HL-60 (cell line): Measurements from ENCODE around the gene IARS1.

Source experiments
- DNase-seq, 2 experiments: peaks; one replicate each; pipeline ENCODE4 v3.0.0-alpha.2; 2010 to 2020; ENCODE audit warnings: low read depth in 1 of 2, low spot score in 1 of 2
- H3K27ac ChIP-seq: fragments of 250-450 bp; sonication (Bioruptor Pico); replicated peaks from 2 replicates; pipeline ENCODE4 v1.5.1; 2020; ENCODE audit warnings: mild to moderate bottlenecking, moderate library complexity
- H3K27me3 ChIP-seq: fragments of 250-450 bp; sonication (Bioruptor Pico); 2 replicates; pipeline ENCODE4 v1.5.1; 2021; ENCODE audit warnings: mild to moderate bottlenecking, moderate library complexity; ENCODE audit not compliant: insufficient read depth, poor library complexity, severe bottlenecking
- H3K4me3 ChIP-seq: replicated peaks from 2 replicates; pipeline ENCODE4 v1.5.1; 2011; ENCODE audit warnings: mild to moderate bottlenecking, control low read depth, low read length; ENCODE audit not compliant: insufficient read depth
- CTCF ChIP-seq: IDR thresholded peaks from one replicate; pipeline ENCODE4 v1.5.1; 2011; ENCODE audit warnings: low read length, control low read depth, inconsistent platforms; ENCODE audit not compliant: insufficient read depth
- GABPA ChIP-seq: IDR thresholded peaks from 2 replicates; pipeline ENCODE4 v1.6.1; 2012; ENCODE audit warnings: low read depth
- POLR2AphosphoS5 ChIP-seq: IDR thresholded peaks from 2 replicates; pipeline ENCODE4 v1.6.1; 2012; ENCODE audit warnings: low read depth
- REST ChIP-seq: IDR thresholded peaks from 2 replicates; pipeline ENCODE4 v1.6.1; 2012; ENCODE audit warnings: low read depth; ENCODE audit not compliant: insufficient replicate concordance
- SPI1 ChIP-seq: IDR thresholded peaks from 2 replicates; pipeline ENCODE4 v1.6.1; 2012; ENCODE audit warnings: low read depth, mild to moderate bottlenecking, borderline replicate concordance

Gene IARS1

DNA sequence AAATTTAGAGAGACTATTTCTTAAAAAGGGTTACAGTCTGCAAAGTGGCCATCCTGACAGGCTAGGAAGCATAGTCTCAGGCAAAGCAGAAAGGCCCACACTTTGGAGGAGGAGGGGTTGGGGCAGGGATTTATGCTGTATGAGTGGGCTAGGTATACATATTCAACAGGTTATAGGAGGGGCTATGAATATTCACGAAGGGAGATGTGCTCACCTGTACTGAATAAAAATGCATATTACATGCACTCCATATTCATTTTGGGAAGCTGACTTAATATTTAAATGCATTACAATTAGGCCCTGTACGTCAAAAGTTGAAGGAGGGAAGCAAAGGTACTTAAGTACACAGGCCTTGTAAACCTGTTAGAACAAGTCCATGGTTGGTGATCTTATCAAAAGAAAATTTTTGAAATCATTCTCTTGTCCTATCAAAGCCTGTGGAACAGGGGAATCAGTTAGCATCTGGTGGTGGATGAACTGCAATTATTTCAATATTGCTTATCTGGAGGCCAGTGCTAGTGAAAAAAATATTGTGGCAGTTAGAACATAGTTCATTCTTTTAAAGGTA lies 33.9 kb upstream of the IARS1 start:
- no peak for TF ChIP-seq GABPA
- no peak for TF ChIP-seq CTCF
- no peak for TF ChIP-seq REST
- TF ChIP-seq POLR2AphosphoS5: no peak
- no peak for TF ChIP-seq SPI1
- Histone ChIP-seq H3K27me3 (no peaks in the 10 kb centered on the region), H3K4me3 (peak overlapping the region; percentile 84), H3K27ac (no peak overlapping the region)
- DNase-seq: no peak

GRCh38 chr9:92325991-92326500 lies 32.5 kb upstream of the IARS1 start:
- peak overlapping the region; percentile 100 for H3K27ac ChIP-seq
- DNase-seq: peak in 1 of 2 experiments; percentile 53
- H3K27me3 ChIP-seq: no peaks in the 10 kb centered on the region
- TF ChIP-seq SPI1 (peak; percentile 52; the same call in 1 of the 2 replicates), CTCF (no peak), POLR2AphosphoS5 (no peak), GABPA (no peak), REST (no peak)
- peak overlapping the region; percentile 84 for H3K4me3 ChIP-seq

DNA sequence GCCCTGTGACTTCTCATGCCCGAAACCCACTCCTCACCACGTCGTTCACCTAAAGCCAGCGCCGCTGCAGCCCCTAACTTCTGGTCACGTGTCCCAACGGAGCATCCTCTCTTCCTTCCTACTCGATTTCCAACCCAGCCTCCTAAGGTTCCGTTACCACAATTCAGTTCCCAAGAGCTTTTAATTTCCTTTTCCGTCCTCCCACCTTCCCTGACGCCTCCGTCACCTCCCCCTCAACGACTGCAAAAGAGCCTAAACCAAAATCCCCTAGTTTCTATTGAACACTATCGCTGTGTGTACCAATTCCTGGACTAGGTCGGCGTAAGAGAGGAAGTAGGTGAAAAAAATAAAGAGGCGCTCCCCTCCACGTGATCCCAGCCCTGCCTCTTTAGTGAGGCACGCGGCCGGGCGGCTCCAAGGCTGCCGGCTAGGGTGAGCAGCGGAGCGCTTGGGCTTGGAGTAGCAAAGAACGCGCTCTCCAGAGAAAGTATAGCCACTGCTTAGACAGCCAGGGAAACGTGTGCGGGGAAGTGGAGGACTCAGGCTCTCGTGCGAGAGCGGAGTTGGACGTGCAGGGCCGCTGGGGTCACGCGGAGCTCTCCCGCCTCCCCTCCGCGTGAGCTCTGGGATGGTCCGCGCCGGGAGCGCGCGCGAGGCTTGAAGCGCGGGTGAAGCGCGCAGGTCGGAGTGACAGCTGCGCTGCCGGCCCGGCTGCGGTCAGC lies 31.9 kb upstream of the IARS1 start, which contains the start of the genes CENPP and NOL8:
TSS of gene CENPP (plus strand) at position 685 of the 722 bp plus-strand sequence.
TSS of gene NOL8 (minus strand) at position 82 of the 722 bp plus-strand sequence. CDS start 1,189 bp downstream, outside the sequence.
- peak within 1 kb of the TSS; percentile 100 for H3K27ac ChIP-seq
- peak within 1 kb of the TSS; percentile 84 for H3K4me3 ChIP-seq
- DNase-seq: peak; percentile 83 to 89
- H3K27me3 ChIP-seq: no peaks in the 10 kb centered on the region
- TF ChIP-seq POLR2AphosphoS5: peak; percentile 85
- TF ChIP-seq GABPA: peak; percentile 95
- peak; percentile 85 for TF ChIP-seq SPI1
- peak; percentile 61 for TF ChIP-seq REST
- no peak for TF ChIP-seq CTCF
